Measurements from ENCODE around the gene CACNA2D2. TPM values are rescaled to one million over a fixed set of nuclear protein-coding genes. Genes with fewer than 3 reads are reported as not detected.

CACNA2D2 gene
- total and polyA plus RNA-seq, 2 of the 8 experiments (the other 6 are each of a cell fraction or from before 2014, with no cell fraction given): 14.1 to 25.0 TPM

DNA sequence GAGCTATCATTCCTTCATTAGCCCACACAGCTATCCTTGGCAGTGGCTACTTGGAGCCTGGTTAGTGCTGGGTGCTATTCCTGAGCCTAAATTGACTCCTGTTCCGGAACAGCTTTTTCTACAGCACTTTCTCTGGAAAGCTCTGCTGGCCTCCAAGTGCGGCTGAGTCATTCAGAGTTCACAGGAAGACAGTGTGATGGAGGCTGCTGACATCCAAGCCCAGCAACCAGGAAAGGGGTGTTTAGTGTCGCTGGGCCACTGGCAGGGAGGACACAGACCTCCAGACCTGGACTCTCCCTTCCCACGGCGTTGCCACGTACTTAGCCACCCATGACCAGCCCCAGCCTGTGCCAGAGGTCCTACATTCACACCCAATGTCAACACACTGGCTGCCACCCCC is 28.7 kb downstream of the CACNA2D2 start:
- no peak overlapping the region for H3K4me2 ChIP-seq (ENCODE audit: insufficient read depth in 1 of 2, low read depth in 2 of 2, low read length in 2 of 2)
- H2BK20ac ChIP-seq (ENCODE audit: low read length): no peak overlapping the region
- no peak overlapping the region for H2AK5ac ChIP-seq (ENCODE audit: low read depth, low read length)
- no peak overlapping the region for H3K9ac ChIP-seq (replicated peaks in 1 of 4; ENCODE audit: extremely low read depth in 1 of 4, low read depth in 3 of 4, low read length in 3 of 4)
- no peak overlapping the region for H2BK120ac ChIP-seq (replicated peaks; ENCODE audit: low read depth, low read length)
- H2AFZ ChIP-seq (ENCODE audit: low read length): no peak overlapping the region
- H3K36me3 ChIP-seq (ENCODE audit: control insufficient read depth in 2 of 4, insufficient read depth in 4 of 4, low read length in 3 of 4): no peaks in the 10 kb centered on the region
- DNase-seq (ENCODE audit: low read depth in 1 of 2, low spot score in 2 of 2) (no peak), FAIRE-seq (no peak)
- no peak overlapping the region for H4K91ac ChIP-seq (replicated peaks; ENCODE audit: insufficient read length, low read length)
- H3K27me3 ChIP-seq (replicated peaks in 1 of 4; ENCODE audit: control insufficient read depth in 3 of 4, extremely low read depth in 1 of 4, insufficient read depth in 3 of 4, low read length in 3 of 4): no peaks in the 10 kb centered on the region; a peak in 1 of 7 replicates
- H3K4ac ChIP-seq (replicated peaks; ENCODE audit: insufficient read length, low read depth, low read length): no peak overlapping the region
- no peaks in the 10 kb centered on the region for H3K9me3 ChIP-seq (ENCODE audit: insufficient read depth in 2 of 2, low read depth in 1 of 2, low read length in 1 of 2)
- H3K4me3 ChIP-seq (ENCODE audit: extremely low read depth in 1 of 4, insufficient read depth in 2 of 4, low read depth in 3 of 4, low read length in 4 of 4): no peak overlapping the region
- no peak overlapping the region for H3K27ac ChIP-seq (ENCODE audit: low read depth, low read length)
- H3K14ac ChIP-seq (ENCODE audit: insufficient read length): no peak overlapping the region
- no peak overlapping the region for H4K8ac ChIP-seq (ENCODE audit: extremely low read depth, insufficient read depth, low read length)
- no peak overlapping the region for H3K18ac ChIP-seq (ENCODE audit: extremely low read depth, low read length)
- no peaks in the 10 kb centered on the region; the same call in 1 of the 2 replicates for H3K79me1 ChIP-seq (ENCODE audit: low read depth, low read length)
- CTCF ChIA-PET (ENCODE audit: partially characterized antibody): interaction anchor here (0.8 to 6.1 kb wide), 13 partner anchors 10 to 127 kb away, joined by 3 to 34 read pairs (median 5); no protein-coding TSS in a partner anchor
- no peak overlapping the region for H4K5ac ChIP-seq (ENCODE audit: insufficient read length, low read depth, low read length)
- 88% methylated on average over 6 of the region's 6 CpGs; no CpG with 5 or more reads in 1 of the 2 experiments for WGBS, 2 experiments (ENCODE audit: extremely low coverage in 1 of 2, insufficient coverage in 1 of 2, insufficient read length in 1 of 2, insufficient replicate concordance in 2 of 2, low coverage in 1 of 2, low lambda C conversion rate in 2 of 2, missing lambda C conversion rate in 1 of 2)
- no peaks in the 10 kb centered on the region for H3K79me2 ChIP-seq (ENCODE audit: control insufficient read depth in 1 of 2, insufficient read depth in 2 of 2, low read length in 2 of 2)
- peaks cover 2 to 5% of the 10 kb centered on the region in 2 experiments for H4K20me1 ChIP-seq (replicated peaks in 1 of 2; ENCODE audit: control insufficient read depth in 1 of 2, insufficient read depth in 2 of 2, low read length in 2 of 2)
- H3K23me2 ChIP-seq (ENCODE audit: low read depth, low read length): no peaks in the 10 kb centered on the region
- H3K56ac ChIP-seq (replicated peaks; ENCODE audit: insufficient read length, low read depth, low read length): no peak overlapping the region
- no peak overlapping the region for H3K23ac ChIP-seq (ENCODE audit: insufficient read length)
- H2BK5ac ChIP-seq (ENCODE audit: low read depth, low read length): no peak overlapping the region
- H3K4me1 ChIP-seq (replicated peaks in 1 of 4; ENCODE audit: control insufficient read depth in 3 of 4, insufficient read depth in 4 of 4, low read length in 3 of 4): peaks cover 0 to 8% (median under 1%) of the 10 kb centered on the region in 4 experiments; a peak in 5 of 7 replicates
- H2BK12ac ChIP-seq (ENCODE audit: low read depth, low read length): no peak overlapping the region
- POLR2A ChIA-PET (ENCODE audit: partially characterized antibody): interaction anchor here (0.9 kb wide), 1 partner anchor 52 kb away, joined by 3 read pairs; no protein-coding TSS in a partner anchor
- H2BK15ac ChIP-seq (ENCODE audit: low read length): no peak overlapping the region
- no peak for TF ChIP-seq BRCA1 (IDR thresholded peaks at IDR 0.05; ENCODE audit: low read depth, low read length)
- no peak for TF ChIP-seq FOSL1 (IDR thresholded peaks at IDR 0.05; ENCODE audit: insufficient read depth, low read depth, low read length)
- no peak for TF ChIP-seq POLR2AphosphoS5 (IDR thresholded peaks at IDR 0.05; ENCODE audit: low read depth, low read length)
- TF ChIP-seq ZNF274 (IDR thresholded peaks at IDR 0.05; ENCODE audit: borderline replicate concordance, extremely low read depth, low read length): no peak
- TF ChIP-seq, protein P1, sequence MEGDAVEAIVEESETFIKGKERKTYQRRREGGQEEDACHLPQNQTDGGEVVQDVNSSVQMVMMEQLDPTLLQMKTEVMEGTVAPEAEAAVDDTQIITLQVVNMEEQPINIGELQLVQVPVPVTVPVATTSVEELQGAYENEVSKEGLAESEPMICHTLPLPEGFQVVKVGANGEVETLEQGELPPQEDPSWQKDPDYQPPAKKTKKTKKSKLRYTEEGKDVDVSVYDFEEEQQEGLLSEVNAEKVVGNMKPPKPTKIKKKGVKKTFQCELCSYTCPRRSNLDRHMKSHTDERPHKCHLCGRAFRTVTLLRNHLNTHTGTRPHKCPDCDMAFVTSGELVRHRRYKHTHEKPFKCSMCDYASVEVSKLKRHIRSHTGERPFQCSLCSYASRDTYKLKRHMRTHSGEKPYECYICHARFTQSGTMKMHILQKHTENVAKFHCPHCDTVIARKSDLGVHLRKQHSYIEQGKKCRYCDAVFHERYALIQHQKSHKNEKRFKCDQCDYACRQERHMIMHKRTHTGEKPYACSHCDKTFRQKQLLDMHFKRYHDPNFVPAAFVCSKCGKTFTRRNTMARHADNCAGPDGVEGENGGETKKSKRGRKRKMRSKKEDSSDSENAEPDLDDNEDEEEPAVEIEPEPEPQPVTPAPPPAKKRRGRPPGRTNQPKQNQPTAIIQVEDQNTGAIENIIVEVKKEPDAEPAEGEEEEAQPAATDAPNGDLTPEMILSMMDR (IDR thresholded peaks at IDR 0.05; ENCODE audit: control extremely low read depth in 1 of 3, insufficient read depth in 1 of 3, low read depth in 1 of 3, low read length in 3 of 3): no peak
- no peak for TF ChIP-seq SRF (IDR thresholded peaks at IDR 0.05; ENCODE audit: low read depth, low read length)
- TF ChIP-seq BCL11A (IDR thresholded peaks at IDR 0.05; ENCODE audit: low read depth in 2 of 2, low read length in 2 of 2): no peak
- no peak for TF ChIP-seq HDAC6 (IDR thresholded peaks at IDR 0.05; ENCODE audit: low read depth, low read length)
- TF ChIP-seq CBX5 (IDR thresholded peaks at IDR 0.05; ENCODE audit: low read depth, low read length): no peak
- TF ChIP-seq KDM5A (IDR thresholded peaks at IDR 0.05; ENCODE audit: low read length): no peak
- TF ChIP-seq TAF1 (IDR thresholded peaks at IDR 0.05; ENCODE audit: low read depth, low read length): no peak
- no peak for TF ChIP-seq TEAD4 (IDR thresholded peaks at IDR 0.05; ENCODE audit: low read depth, low read length)

Measured in H1 (cell line).